GM21619 (cell line): ENCODE measurements around the gene HBB.
"Not testable (repeated sequence)": the region's sequence is repeated elsewhere in the genome, so short reads cannot be mapped to it uniquely, and the experiment has no call there.

Source experiments
- ATAC-seq: cut with Tn5 transposase; IDR thresholded peaks from one replicate; pipeline ENCODE4 v1.9.1; 2021; ENCODE audit not compliant: unreplicated experiment

Gene HBB

DNA sequence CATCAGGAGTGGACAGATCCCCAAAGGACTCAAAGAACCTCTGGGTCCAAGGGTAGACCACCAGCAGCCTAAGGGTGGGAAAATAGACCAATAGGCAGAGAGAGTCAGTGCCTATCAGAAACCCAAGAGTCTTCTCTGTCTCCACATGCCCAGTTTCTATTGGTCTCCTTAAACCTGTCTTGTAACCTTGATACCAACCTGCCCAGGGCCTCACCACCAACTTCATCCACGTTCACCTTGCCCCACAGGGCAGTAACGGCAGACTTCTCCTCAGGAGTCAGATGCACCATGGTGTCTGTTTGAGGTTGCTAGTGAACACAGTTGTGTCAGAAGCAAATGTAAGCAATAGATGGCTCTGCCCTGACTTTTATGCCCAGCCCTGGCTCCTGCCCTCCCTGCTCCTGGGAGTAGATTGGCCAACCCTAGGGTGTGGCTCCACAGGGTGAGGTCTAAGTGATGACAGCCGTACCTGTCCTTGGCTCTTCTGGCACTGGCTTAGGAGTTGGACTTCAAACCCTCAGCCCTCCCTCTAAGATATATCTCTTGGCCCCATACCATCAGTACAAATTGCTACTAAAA, at the start of gene HBB:
Gene HBB, minus strand, starts transcription at position 340 of the 579 bp plus-strand sequence. Its CDS starts 50 bp downstream, at position 290.
- ATAC-seq, result no peak

DNA sequence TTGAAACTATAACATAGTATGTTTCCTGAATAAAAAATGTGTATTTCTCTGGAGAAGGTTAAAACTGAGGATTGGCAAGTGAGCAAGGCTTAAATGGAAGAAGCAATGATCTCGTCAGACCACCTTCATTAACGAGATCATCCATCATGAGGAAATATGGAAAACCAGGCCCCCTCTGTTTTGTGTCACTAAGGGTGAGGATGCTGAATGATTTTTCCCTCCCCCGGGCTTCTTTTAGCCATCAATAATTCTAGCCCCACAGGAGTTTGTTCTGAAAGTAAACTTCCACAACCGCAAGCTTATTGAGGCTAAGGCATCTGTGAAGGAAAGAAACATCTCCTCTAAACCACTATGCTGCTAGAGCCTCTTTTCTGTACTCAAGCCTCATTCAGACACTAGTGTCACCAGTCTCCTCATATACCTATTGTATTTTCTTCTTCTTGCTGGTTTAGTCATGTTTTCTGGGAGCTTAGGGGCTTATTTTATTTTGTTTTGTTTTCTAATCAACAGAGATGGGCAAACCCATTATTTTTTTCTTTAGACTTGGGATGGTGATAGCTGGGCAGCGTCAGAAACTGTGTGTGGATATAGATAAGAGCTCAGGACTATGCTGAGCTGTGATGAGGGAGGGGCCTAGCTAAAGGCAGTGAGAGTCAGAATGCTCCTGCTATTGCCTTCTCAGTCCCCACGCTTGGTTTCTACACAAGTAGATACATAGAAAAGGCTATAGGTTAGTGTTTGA, 48.7 kb upstream of the HBB start:
- ATAC-seq, result no peak

DNA sequence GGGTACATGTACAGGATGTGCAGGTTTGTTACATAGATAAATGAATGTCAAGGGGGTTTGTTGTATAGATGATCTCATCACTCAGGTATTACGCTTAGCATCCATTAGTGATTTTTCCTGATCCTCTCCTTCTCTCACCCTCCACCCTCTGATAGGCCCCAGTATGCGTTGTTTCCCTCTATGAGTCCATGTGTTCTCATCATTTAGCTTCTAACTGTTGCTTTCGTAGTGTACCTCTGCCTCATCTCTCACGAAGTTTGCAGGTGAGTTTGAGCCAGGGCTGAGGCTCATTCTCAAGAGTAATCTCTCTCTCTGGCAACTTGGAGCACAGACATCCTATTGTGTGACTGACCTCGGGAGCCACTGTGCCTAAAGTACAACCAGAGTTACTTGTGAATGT, 47.5 kb upstream of the HBB start:
- no peak for ATAC-seq

DNA sequence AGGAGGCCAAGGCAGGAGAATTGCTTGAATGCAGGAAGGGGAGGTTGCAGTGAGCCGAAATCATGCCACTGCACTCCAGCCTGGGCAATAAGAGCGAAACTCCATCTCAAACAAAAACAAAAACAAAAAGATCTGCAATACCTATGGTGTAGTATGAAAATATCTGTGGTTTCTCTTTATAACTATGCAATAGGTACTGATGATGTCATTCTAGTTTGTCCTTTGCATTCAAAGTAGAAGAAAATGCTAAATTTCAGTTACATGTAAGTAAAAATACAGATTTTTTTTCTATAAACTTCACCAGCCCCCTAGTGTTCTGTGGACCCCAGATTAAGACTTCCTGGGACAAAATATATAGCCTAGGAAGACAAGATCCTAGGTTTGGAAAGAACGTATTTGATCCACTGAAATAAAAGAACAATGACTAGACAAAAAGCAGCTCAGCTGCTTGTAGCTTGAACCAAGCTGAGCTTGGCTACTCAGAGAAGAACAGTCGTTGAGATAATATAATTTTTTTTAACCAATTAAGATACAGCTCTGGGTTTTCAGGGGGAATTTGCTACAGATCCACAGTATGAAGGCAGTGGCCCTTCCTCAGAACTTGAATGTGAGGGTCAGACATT, 45.6 kb upstream of the HBB start:
- no peak for ATAC-seq

DNA sequence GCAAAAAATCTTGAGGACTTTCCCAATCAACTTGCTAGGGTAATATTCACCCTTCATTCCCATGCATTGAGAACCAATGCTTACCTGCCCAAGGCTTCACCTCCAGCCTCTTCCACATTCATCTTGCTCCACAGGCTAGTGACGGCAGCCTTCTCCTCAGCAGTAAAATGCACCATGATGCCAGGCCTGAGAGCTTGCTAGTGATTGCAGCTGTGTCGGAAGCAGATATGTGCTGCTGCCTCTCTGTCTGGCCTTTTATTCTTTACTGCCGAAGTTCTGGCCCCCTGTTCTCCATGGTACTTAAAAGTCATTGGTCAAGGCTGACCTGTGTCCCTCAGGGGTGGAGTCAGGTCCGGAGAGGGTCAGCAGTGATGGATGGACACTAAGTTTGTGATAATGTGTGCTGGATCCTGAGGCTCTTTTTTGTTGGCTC, 42.9 kb upstream of the HBB start, which contains the start of gene HBE1:
Gene HBE1, minus strand, starts transcription at position 231 of the 433 bp plus-strand sequence. Its CDS starts 55 bp downstream, at position 176.
- no peak for ATAC-seq

DNA sequence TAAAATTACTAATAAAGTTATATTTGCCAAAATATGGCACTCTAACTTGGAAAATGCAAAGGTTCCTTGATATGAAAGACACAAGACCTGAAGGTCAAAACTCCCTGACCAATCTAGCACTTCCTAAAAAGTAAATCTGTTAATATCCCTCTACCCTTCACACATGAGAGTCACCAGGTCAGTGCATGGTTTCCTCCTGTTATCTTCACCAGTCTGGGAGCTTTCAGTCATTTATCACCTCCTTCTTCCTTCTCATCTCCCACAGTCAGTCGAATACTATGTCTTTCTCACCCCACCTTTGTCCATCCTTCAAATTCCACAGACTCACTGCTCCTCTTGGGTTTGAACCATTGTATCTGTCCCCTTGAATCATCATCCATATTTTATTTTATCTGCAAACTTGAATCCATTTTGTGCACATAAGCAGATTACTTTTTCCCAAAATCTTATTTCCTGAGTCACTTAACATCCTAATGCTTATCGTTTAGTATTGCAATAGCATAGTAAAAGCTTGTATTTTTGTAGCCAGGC, 40.2 kb upstream of the HBB start:
- ATAC-seq, result no peak

DNA sequence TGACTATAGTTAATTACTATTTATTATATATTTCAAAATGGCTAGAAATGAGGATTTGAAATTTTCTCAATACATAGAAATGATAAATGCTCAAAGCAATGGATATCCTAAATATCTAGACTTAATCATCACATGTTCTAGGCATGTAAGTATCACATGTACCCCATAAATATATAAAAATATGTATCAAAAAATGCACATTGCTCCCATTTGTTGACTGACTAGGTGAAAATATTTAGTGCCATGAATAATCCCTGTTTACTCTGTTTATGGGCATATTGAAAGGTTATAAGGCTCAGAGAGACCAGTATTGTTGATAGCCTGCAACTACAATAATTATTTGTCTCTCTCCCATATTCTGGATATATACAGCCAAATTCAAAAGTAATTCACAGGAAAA, 39.7 kb upstream of the HBB start:
- ATAC-seq, result no peak

DNA sequence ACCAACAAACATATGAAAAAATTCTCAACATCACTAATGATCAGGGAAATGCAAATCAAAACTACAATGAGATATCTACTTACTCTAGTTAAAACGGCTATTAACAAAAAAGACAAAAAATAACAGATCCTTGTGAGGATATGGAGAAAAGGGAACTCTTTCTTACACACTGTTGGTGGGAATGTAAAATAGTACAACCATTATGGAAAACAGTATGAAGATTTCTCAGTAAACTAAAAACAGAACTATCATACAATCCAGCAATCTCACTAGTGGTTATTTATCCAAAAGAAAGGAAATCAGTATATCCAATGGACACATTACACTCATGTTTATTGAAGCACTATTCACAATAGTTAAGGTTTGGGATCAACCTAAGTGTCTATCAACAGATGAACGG, 39.0 kb upstream of the HBB start:
- ATAC-seq, result no peak

DNA sequence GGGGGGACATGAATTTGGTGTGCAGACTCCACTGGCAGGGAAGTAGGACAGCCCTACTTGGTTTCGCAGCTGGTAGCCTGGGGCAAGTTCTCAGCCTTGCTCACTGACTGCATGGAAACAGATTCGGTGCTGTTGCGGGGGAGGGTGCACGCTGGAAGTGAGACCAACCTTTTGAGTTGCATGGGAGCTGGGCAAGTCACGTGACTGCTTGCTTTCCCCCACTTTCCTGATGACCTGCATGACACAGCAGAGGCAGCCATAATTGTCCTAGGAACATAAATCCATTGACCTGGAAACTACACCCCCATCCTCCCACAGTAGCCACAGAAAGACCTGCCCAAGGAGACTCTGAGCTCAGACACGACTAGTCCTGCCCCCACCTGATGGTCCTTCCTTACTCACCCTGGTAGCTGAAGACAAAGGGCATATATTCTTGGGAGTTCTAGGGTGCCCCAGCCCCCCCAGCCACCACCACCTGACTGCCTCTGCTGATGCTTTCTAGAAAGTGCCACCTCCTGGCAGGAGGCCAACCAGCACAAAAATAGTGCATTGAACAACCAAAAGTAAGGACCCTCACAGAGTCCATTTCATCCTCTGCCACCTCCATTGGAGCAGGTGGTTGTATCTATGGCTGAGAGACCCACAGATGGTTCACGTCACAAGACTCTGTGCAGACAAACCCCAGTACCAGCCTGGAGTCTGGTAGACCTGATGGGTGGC, 31.8 kb upstream of the HBB start:
- no peak for ATAC-seq

DNA sequence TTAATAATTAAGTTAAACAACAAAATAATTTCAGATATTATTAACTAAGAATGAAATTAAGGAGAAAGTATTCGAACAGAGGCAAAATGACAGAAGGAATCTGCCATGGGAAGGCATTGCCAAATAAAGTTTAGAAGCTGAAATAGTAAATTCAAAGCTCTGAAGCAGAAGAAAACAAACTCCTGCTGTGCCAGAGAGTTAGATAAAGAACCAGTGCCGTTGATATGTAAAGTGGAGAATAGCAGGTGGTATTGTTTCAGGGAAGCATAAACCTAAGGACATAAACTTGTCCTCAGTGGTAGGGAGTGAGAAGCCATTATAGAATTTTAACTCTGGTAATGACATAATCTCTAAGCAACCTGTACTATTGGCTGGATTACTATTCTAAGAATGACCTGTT, 30.4 kb upstream of the HBB start:
- ATAC-seq, result no peak

DNA sequence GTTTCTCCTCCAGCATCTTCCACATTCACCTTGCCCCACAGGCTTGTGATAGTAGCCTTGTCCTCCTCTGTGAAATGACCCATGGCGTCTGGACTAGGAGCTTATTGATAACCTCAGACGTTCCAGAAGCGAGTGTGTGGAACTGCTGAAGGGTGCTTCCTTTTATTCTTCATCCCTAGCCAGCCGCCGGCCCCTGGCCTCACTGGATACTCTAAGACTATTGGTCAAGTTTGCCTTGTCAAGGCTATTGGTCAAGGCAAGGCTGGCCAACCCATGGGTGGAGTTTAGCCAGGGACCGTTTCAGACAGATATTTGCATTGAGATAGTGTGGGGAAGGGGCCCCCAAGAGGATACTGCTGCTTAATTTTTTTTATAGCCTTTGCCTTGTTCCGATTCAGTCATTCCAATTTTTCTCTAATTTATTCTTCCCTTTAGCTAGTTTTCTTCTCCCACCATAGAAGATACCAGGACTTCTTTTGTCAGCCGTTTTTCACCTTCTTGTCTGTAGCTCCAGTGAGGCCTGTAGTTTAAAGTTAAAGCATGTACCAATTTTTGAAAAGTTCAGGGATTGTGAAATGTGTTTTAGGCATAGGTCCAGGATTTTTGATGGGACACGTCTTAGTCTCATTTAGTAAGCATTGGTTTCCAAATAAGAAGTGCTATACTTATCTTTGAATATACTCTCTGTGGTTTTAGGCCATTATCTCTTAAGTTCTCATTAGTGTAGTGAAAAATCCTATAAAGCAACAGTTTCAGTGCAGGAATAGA, 28.0 kb upstream of the HBB start, which contains the start of gene HBG2:
Gene HBG2, minus strand, starts transcription at position 136 of the 768 bp plus-strand sequence. Its CDS starts 53 bp downstream, at position 83.
- not testable (repeated sequence) for ATAC-seq

DNA sequence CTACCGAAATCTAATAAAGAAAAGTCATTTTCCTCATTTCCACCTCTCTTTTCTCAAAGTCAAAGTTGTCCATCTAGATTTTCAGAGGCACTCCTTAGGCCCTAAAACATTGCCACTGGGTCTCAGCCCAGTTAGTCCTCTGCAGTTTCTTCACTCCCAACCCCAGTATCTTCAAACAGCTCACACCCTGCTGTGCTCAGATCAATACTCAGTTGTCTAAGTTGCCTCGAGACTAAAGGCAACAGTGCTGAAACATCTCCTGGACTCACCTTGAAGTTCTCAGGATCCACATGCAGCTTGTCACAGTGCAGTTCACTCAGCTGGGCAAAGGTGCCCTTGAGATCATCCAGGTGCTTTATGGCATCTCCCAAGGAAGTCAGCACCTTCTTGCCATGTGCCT, 27.2 kb upstream of the HBB start:
- not testable (repeated sequence) for ATAC-seq

DNA sequence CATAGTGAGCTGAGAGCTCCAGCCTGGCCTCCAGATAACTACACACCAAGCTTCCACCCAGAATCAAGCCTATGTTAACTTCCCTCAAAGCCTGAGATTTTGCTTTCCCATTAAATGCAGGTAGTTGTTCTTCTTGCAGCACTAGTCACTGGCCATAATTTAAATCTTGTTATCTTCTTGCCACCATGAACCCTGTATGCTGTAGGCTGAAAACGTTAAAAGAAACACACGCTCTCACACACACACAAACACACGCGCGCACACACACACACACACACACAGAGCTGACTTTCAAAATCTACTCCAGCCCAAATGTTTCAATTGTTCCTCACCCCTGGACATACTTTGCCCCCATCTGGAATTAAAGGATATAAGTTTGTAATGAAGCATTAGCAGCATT, 26.6 kb upstream of the HBB start:
- not testable (repeated sequence) for ATAC-seq

DNA sequence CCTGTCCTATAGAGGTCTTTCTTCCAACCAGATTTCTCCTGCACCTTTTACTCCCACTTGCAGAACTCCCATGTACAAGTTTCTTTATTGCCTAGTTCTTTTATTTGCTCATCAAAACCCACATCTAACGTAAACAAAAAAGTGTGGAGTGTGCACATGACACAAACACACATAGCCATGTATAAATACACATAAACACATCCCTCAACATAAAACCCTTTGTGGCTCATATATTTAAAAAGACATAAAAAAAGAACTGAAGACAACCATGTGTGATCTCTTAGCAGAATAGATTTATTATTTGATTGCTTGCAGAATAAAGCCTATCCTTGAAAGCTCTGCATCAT, 26.0 kb upstream of the HBB start:
- ATAC-seq, result no peak

DNA sequence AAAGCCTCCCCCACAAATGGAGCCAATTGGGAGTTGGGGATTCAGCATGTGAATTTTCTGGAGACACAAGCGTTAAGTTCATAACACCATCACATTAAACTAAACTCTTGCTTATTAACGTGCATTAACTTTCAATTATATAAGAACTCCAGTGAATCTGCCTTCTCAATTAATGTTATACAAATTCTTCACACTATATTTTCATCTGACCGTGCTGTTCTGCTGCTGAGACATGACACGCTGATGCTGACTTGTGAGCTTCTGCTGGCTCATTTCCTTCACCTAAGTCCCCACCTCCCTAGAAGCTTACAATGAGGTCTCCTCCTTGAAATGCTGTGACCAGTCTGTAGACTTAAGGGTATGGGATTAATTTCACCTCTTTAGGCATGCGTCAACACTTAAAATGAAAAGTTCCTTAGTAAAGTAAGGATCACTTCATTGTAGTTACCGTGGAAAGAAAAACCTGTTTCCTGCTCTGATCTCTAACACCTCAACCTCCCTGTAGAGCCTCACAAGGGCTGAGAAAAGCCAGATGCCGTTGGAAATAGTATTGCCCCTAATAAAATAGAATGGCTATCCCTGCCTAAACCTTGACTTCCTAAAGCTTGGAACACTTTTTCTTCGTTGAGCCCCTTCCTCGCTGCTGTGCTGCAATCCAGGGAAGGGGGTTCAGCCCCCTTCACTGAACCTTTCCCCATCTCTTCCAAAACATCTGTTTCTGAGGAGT, 25.5 kb upstream of the HBB start:
- ATAC-seq, result no peak

DNA sequence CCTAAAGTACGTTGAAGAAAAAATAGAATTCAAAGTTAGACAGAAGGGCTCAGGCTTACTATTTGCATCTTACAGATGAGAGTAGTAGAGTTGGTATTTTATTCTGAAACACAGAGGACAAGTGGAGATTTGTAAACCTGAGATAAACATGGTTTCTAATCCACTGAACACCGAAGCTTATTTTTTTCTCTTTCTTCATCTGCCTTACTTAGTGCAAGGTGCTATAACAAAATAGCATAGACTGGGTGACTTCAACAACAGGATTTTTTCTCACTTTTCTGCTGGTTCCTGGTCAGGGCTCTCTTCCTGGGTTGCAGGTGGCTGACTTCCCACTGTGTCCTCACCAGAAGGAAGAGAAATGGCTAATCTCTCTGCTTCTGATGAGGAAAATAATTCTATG, 24.9 kb upstream of the HBB start:
- no peak for ATAC-seq

DNA sequence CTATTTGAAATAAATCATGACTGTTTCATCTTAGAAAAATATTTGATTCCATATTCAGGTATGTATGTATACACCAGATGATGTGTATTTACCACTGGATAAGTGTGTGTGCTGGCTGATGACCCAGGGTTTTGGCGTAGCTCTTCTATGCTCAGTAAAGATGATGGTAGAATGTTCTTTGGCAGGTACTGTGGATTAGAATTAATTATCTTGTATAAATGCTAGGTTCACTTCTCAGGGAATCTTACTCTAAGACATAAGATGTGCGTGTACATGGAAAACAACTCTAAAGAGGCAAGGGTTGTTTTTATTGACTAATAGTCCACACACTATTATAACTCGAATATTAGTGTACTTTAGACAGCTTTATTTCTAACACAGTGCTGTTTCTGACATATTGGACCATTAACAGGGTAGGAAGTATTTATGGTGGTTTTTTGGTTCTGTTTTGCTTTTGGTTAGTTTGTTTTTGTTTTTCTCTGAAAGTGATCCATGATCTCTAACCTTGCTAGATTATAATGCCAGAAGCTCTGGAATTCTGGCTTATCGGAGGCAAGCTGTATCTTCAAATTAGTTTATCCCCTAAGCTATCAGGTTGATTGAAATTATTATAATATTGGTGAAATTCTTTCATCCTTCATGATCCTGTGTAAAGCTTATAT, 23.8 kb upstream of the HBB start:
- ATAC-seq, result no peak

DNA sequence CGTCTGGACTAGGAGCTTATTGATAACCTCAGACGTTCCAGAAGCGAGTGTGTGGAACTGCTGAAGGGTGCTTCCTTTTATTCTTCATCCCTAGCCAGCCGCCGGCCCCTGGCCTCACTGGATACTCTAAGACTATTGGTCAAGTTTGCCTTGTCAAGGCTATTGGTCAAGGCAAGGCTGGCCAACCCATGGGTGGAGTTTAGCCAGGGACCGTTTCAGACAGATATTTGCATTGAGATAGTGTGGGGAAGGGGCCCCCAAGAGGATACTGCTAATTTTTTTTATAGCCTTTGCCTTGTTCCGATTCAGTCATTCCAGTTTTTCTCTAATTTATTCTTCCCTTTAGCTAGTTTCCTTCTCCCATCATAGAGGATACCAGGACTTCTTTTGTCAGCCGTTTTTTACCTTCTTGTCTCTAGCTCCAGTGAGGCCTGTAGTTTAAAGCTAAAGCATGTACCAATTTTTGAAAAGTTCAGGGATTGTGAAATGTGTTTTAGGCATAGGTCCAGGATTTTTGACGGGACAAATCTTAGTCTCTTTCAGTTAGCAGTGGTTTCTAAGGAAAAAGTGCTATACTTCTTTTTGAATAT, 23.0 kb upstream of the HBB start, which contains the start of gene HBG1:
Gene HBG1, minus strand, starts transcription at position 51 of the 590 bp plus-strand sequence. CDS start 53 bp downstream, outside the sequence.
- ATAC-seq, result not testable (repeated sequence)

DNA sequence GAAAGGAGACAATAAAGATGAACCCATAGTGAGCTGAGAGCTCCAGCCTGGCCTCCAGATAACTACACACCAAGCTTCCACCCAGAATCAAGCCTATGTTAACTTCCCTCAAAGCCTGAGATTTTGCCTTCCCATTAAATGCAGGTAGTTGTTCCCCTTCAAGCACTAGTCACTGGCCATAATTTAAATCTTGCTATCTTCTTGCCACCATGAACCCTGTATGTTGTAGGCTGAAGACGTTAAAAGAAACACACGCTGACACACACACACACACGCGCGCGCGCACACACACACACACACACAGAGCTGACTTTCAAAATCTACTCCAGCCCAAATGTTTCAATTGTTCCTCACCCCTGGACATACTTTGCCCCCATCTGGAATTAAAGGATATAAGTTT, 21.6 kb upstream of the HBB start:
- ATAC-seq, result not testable (repeated sequence)
